Measurements from ENCODE around the gene KARS1.

Gene KARS1

GRCh38 chr16:75632857-75633256 lies 14.6 kb downstream of the KARS1 start:
- no peak overlapping the region for H3K4me3 ChIP-seq (ENCODE audit: low read depth, low read length)
- DNase-seq: no peak
- H3K27ac ChIP-seq: no peak overlapping the region

GRCh38 chr16:75630052-75630451 lies 17.4 kb downstream of the KARS1 start:
- Histone ChIP-seq H3K27ac (no peak overlapping the region), H3K36me3 (peaks cover 98% of the 10 kb centered on the region), H3K27me3 (ENCODE audit: insufficient read depth, low read depth, severe bottlenecking) (no peaks in the 10 kb centered on the region), H3K4me3 (ENCODE audit: low read depth, low read length) (no peak overlapping the region), H3K9me3 (ENCODE audit: severe bottlenecking) (no peaks in the 10 kb centered on the region)
- no peak for DNase-seq
- TF ChIP-seq, protein P1, sequence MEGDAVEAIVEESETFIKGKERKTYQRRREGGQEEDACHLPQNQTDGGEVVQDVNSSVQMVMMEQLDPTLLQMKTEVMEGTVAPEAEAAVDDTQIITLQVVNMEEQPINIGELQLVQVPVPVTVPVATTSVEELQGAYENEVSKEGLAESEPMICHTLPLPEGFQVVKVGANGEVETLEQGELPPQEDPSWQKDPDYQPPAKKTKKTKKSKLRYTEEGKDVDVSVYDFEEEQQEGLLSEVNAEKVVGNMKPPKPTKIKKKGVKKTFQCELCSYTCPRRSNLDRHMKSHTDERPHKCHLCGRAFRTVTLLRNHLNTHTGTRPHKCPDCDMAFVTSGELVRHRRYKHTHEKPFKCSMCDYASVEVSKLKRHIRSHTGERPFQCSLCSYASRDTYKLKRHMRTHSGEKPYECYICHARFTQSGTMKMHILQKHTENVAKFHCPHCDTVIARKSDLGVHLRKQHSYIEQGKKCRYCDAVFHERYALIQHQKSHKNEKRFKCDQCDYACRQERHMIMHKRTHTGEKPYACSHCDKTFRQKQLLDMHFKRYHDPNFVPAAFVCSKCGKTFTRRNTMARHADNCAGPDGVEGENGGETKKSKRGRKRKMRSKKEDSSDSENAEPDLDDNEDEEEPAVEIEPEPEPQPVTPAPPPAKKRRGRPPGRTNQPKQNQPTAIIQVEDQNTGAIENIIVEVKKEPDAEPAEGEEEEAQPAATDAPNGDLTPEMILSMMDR (IDR thresholded peaks at IDR 0.05; ENCODE audit: low read depth, low read length): no peak

More at GRCh38 chr16:75632857-75633256, 14.6 kb downstream of the KARS1 start:
- TF ChIP-seq, protein P1 (IDR thresholded peaks at IDR 0.05; ENCODE audit: low read depth, low read length): no peak
- peaks cover 97% of the 10 kb centered on the region for H3K36me3 ChIP-seq
- H3K27me3 ChIP-seq (ENCODE audit: insufficient read depth, low read depth, severe bottlenecking): no peaks in the 10 kb centered on the region
- no peaks in the 10 kb centered on the region for H3K9me3 ChIP-seq (ENCODE audit: severe bottlenecking)

- no peak for DNase-seq
- TF ChIP-seq, protein P1 (IDR thresholded peaks at IDR 0.05; ENCODE audit: low read depth, low read length): no peak
- no peak overlapping the region for H3K27ac ChIP-seq
- H3K27me3 ChIP-seq (ENCODE audit: insufficient read depth, low read depth, severe bottlenecking): no peaks in the 10 kb centered on the region
- no peak overlapping the region for H3K4me3 ChIP-seq (ENCODE audit: low read depth, low read length)
- H3K9me3 ChIP-seq (ENCODE audit: severe bottlenecking): no peaks in the 10 kb centered on the region
- H3K36me3 ChIP-seq: peaks cover 93% of the 10 kb centered on the region
Observed at GRCh38 chr16:75629132-75629531, 18.3 kb downstream of the KARS1 start.

GRCh38 chr16:75628351-75628750 lies 19.1 kb downstream of the KARS1 start:
- H3K36me3 ChIP-seq: peaks cover 86% of the 10 kb centered on the region
- TF ChIP-seq, protein P1 (IDR thresholded peaks at IDR 0.05; ENCODE audit: low read depth, low read length): no peak
- no peak for DNase-seq
- H3K27me3 ChIP-seq (ENCODE audit: insufficient read depth, low read depth, severe bottlenecking): no peaks in the 10 kb centered on the region
- H3K9me3 ChIP-seq (ENCODE audit: severe bottlenecking): no peaks in the 10 kb centered on the region
- H3K4me3 ChIP-seq (ENCODE audit: low read depth, low read length): no peak overlapping the region
- no peak overlapping the region for H3K27ac ChIP-seq

- Histone ChIP-seq H3K4me3 (ENCODE audit: low read depth, low read length) (no peak overlapping the region), H3K9me3 (ENCODE audit: severe bottlenecking) (no peaks in the 10 kb centered on the region), H3K27me3 (ENCODE audit: insufficient read depth, low read depth, severe bottlenecking) (no peaks in the 10 kb centered on the region), H3K27ac (no peak overlapping the region), H3K36me3 (peaks cover 81% of the 10 kb centered on the region)
- DNase-seq: no peak
- TF ChIP-seq, protein P1 (IDR thresholded peaks at IDR 0.05; ENCODE audit: low read depth, low read length): no peak
Observed at GRCh38 chr16:75627851-75628250, 19.6 kb downstream of the KARS1 start.

GRCh38 chr16:75626806-75627205 lies 20.7 kb downstream of the KARS1 start:
- Histone ChIP-seq H3K36me3 (peaks cover 70% of the 10 kb centered on the region), H3K4me3 (ENCODE audit: low read depth, low read length) (no peak overlapping the region), H3K27ac (no peak overlapping the region), H3K9me3 (ENCODE audit: severe bottlenecking) (no peaks in the 10 kb centered on the region), H3K27me3 (ENCODE audit: insufficient read depth, low read depth, severe bottlenecking) (no peaks in the 10 kb centered on the region)
- DNase-seq: no peak
- TF ChIP-seq, protein P1 (IDR thresholded peaks at IDR 0.05; ENCODE audit: low read depth, low read length): no peak

All from WERI-Rb-1 (cell line).